AG04450 (cell line): ENCODE measurements around the gene TSHZ2. TPM values are rescaled to one million over a fixed set of nuclear protein-coding genes. Genes with fewer than 3 reads are reported as not detected.

Source experiments
- CTCF ChIA-PET: fragments of 300-600, 350-600 bp; formaldehyde crosslinking; extraction: SDS; loops from one replicate; lab custom pipeline; 2022; ENCODE audit warnings: antibody characterized with exemption, inconsistent platforms; lab: Charles Lee
- POLR2A ChIA-PET: fragments of 350-600 bp; formaldehyde crosslinking; extraction: SDS; loops from one replicate; lab custom pipeline; 2021; ENCODE audit warnings: antibody characterized with exemption, inconsistent platforms; lab: Yijun Ruan, JAX
- DNase-seq: peaks from one replicate; pipeline ENCODE4 v3.0.0-alpha.2; 2011; ENCODE audit warnings: low read depth, low spot score
- H3K27ac ChIP-seq: one replicate; pipeline ENCODE4 v1.5.1; 2012; ENCODE audit warnings: low read depth, low read length, control low read depth
- H3K27me3 ChIP-seq: one replicate; pipeline ENCODE4 v1.6.0; 2012; ENCODE audit warnings: low read length; ENCODE audit not compliant: control insufficient read depth, insufficient read depth
- H3K4me3 ChIP-seq: 2 replicates; pipeline ENCODE4 v1.5.1; 2011; ENCODE audit warnings: mild to moderate bottlenecking, low read depth, low read length, control low read depth
- H3K9me3 ChIP-seq: 2 replicates; pipeline ENCODE4 v1.5.1; 2012; ENCODE audit warnings: low read length; ENCODE audit not compliant: control insufficient read depth, insufficient read depth
- CTCF ChIP-seq: IDR thresholded peaks from 2 replicates; pipeline ENCODE4 v1.5.1; 2011; ENCODE audit warnings: low read depth, low read length, control low read depth, inconsistent platforms
- polyA plus RNA-seq: library from polyadenylated mRNA; depleted of rRNA; stranded (reverse); fragments of >200 nt; gene quantifications from 2 replicates; pipeline ENCODE4 v1.2.3, GENCODE V29; 2011

Gene TSHZ2
- polyA plus RNA-seq, 1 experiment = not detected

GRCh38 chr20:53260168-53260567 lies 288.0 kb downstream of the TSHZ2 start:
- ChIA-PET POLR2A (no interaction called here), CTCF (no interaction called here)
- H3K4me3 ChIP-seq = no peak overlapping the region
- DNase-seq = no peak
- peaks cover 3% of the 10 kb centered on the region; the same call in 1 of the 2 replicates for H3K9me3 ChIP-seq
- no peak overlapping the region for H3K27ac ChIP-seq
- H3K27me3 ChIP-seq = no peaks in the 10 kb centered on the region
- no peak for TF ChIP-seq CTCF

DNA sequence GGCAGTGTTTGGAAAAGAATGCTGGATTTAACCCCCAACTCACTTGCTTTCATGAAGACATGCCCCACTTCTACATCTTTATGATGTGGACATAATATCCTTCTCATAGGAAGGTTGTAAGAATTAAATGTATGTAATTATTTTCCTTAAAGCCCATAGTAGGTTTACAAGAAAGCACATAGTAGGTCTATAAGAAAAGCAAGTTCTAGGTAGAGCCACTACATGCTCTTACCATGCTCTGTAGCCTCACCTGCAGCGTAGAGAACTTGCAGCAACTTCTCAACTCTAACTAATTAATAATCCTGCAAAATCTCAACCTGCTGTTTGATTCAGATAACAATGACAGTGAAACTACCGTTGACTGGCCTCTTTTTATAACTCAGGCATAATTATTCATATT lies 288.4 kb downstream of the TSHZ2 start:
- Histone ChIP-seq H3K27me3 (no peaks in the 10 kb centered on the region), H3K27ac (no peak overlapping the region), H3K9me3 (no peaks in the 10 kb centered on the region), H3K4me3 (no peak overlapping the region)
- ChIA-PET POLR2A (no interaction called here), CTCF (no interaction called here)
- DNase-seq = no peak
- no peak for TF ChIP-seq CTCF

GRCh38 chr20:53262365-53262764 lies 290.2 kb downstream of the TSHZ2 start:
- Histone ChIP-seq H3K9me3 (no peaks in the 10 kb centered on the region), H3K27ac (no peak overlapping the region), H3K27me3 (no peaks in the 10 kb centered on the region), H3K4me3 (no peak overlapping the region)
- POLR2A ChIA-PET = no interaction called here
- CTCF ChIA-PET = interaction anchor here (0.7 kb wide), 2 partner anchors 625 to 951 kb away, joined by 3 to 4 read pairs; no protein-coding TSS in a partner anchor
- DNase-seq = no peak
- TF ChIP-seq CTCF = no peak

- H3K9me3 ChIP-seq = no peaks in the 10 kb centered on the region
- DNase-seq = no peak
- no peak for TF ChIP-seq CTCF
- POLR2A ChIA-PET = no interaction called here
- no peak overlapping the region for H3K27ac ChIP-seq
- H3K27me3 ChIP-seq = no peaks in the 10 kb centered on the region
- H3K4me3 ChIP-seq = no peak overlapping the region
- CTCF ChIA-PET = interaction anchor here (0.6 kb wide), 1 partner anchor 33 kb away, joined by 6 read pairs; no protein-coding TSS in a partner anchor
Observed at GRCh38 chr20:53263554-53264438, 291.6 kb downstream of the TSHZ2 start.

- Histone ChIP-seq H3K9me3 (no peaks in the 10 kb centered on the region), H3K27ac (no peak overlapping the region), H3K27me3 (no peaks in the 10 kb centered on the region), H3K4me3 (no peak overlapping the region)
- no peak for DNase-seq
- ChIA-PET CTCF (no interaction called here), POLR2A (no interaction called here)
- no peak for TF ChIP-seq CTCF
Observed at GRCh38 chr20:53264604-53265003, 292.4 kb downstream of the TSHZ2 start.
